Transverse colon (tissue), 3 donors: Measurements from ENCODE around the gene NUDT22.

Source experiments
- POLR2A ChIP-seq: fragments of 450-650 bp; IDR thresholded peaks from one replicate; pipeline ENCODE4 v1.6.1; 2016; ENCODE audit warnings: antibody characterized with exemption, mild to moderate bottlenecking, moderate library complexity
- TF ChIP-seq, protein P1 (sequence below), 5 experiments: fragments of 200-600 bp in 3 of 5; fragments of 450-650 bp in 2 of 5; sonication (generic) in 3 of 5; IDR thresholded peaks; 1 replicate in 2 of 5; 2 replicates in 3 of 5; pipeline ENCODE4 v1.5.1; 2016 to 2017; ENCODE audit warnings: antibody characterized with exemption in 5 of 5, inconsistent platforms in 3 of 5, mild to moderate bottlenecking in 2 of 5, moderate library complexity in 1 of 5

DNA sequence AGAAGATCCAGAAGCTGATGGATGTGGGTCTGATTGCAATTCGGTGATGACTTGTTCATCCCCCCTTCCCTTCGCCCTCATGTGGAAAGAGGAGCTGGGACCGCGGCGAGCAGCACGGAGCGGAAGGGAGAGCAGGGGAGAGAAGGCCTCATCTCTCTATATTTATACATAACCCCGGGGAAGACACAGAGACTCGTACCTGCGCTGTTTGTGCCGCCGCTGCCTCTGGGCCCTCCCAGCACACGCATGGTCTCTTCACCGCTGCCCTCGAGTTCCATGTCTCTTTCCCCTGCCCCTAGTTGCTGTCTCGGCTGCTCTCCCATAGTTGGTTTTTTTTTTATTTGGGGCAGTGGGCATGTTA, 22.0 kb upstream of the NUDT22 start:
- TF ChIP-seq POLR2A: no peak
- TF ChIP-seq, protein P1, sequence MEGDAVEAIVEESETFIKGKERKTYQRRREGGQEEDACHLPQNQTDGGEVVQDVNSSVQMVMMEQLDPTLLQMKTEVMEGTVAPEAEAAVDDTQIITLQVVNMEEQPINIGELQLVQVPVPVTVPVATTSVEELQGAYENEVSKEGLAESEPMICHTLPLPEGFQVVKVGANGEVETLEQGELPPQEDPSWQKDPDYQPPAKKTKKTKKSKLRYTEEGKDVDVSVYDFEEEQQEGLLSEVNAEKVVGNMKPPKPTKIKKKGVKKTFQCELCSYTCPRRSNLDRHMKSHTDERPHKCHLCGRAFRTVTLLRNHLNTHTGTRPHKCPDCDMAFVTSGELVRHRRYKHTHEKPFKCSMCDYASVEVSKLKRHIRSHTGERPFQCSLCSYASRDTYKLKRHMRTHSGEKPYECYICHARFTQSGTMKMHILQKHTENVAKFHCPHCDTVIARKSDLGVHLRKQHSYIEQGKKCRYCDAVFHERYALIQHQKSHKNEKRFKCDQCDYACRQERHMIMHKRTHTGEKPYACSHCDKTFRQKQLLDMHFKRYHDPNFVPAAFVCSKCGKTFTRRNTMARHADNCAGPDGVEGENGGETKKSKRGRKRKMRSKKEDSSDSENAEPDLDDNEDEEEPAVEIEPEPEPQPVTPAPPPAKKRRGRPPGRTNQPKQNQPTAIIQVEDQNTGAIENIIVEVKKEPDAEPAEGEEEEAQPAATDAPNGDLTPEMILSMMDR (IDR thresholded peaks at IDR 0.05): no peak
